GM21825 (cell line): ENCODE measurements around the gene COL23A1.
"Not testable (repeated sequence)": the region's sequence is repeated elsewhere in the genome, so short reads cannot be mapped to it uniquely, and the experiment has no call there.

Experiments
- ATAC-seq: cut with Tn5 transposase; IDR thresholded peaks from one replicate; pipeline ENCODE4 v1.9.1; 2021; ENCODE audit warnings: mild to moderate bottlenecking, moderate library complexity; ENCODE audit not compliant: unreplicated experiment

The COL23A1 gene

GRCh38 chr5:178209334-178210072 is 380.7 kb downstream of the COL23A1 start:
- ATAC-seq, result no peak

- no peak for ATAC-seq
These were observed 381.5 kb downstream of the COL23A1 start for GRCh38 chr5:178208540-178209227.

DNA sequence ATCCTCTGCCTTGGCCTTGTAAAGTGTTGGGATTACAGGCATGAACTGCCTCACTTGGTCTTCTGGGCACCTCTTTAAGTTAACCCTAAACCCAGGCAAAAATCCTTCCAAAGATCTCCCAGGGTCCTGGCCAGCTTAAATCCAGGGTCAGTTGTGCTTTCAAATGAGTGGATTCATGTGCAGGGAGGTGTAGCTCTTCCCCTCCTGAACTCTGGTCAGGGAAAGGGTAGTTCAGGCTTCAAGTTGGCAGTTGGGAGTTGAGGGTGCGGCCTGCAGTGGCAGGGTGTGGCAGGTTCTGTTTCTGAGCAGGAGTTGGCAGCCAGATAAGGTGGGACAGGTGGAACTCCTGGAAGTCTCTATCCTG is 382.3 kb downstream of the COL23A1 start:
- no peak for ATAC-seq

DNA sequence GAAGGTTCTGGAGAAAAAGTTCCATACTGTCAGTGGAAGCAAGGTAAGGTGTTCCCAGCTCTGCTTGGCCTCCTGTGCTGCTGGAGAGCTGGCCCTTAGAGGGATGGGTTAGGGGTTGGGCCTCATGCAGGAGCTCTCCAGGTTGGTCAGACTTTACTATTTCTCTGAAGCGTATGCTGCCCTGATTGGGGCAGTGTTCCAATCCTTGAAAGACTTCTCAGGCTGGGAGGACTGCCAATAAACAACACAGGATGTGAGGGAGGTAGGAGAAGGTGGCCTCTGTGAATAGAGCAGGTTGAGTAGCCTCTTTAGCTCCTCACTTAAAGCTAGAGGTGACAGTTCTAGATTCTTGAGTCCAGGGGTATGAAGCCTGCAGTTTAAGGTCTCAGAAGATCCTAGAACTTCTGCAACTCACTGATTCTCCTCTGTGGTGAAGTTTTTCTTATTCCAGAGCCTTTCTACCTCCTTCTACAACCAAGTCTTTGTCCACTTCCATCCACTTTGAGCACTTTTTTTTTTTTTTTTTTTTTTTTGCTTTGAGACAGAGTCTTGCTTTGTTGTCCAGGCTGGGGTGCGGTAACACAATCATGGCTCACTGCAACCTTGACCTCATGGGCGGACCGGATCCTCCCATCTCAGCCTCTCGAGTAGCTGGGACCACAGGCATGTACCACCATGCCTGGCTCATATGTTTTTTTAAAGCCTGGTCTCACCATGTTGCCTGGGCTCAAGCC is 382.8 kb downstream of the COL23A1 start:
- ATAC-seq, result no peak

- no peak for ATAC-seq
These were observed 383.8 kb downstream of the COL23A1 start for GRCh38 chr5:178206166-178207101.

- ATAC-seq, result no peak
These were observed 384.5 kb downstream of the COL23A1 start for GRCh38 chr5:178205749-178206047.

- peak; percentile 56 for ATAC-seq
These were observed 385.1 kb downstream of the COL23A1 start for GRCh38 chr5:178204935-178205748.

DNA sequence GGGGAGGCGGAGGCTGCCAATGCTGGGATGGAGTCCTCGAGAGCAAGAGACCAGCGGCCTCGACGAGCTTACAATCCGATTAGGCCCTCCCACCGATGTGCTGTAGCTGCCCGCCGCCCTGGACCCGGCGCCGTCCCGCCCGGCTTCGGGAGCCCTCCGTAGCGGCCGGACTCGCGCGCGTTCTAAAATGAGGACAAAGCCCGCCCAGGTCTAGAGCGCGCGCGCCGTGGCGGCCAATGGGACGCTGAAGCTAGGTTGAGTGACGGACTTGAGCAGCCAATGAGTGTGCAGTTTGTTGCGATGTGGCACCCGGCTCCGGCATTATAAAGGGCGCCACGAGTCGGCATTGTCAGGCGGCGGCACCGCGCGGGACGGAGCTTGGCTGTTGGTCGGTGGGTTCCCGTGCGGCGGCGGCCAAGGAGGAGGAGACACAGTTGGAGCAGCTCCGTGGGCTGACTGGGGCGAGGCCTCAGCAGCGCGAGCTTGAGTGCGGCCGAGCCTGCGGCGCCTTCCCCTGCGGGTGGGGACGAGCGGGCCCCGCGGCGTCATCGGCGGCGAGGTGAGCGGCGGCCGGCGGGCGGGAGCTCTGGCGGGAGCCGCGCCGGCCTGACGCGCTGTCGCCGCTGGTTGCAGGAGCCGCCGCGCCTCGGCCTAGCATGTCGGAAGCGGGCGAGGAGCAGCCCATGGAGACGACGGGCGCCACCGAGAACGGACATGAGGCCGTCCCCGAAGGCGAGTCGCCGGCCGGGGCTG is 385.8 kb downstream of the COL23A1 start, which contains the start of gene HNRNPAB:
Gene HNRNPAB, plus strand, starts transcription at position 352 of the 753 bp plus-strand sequence. Its CDS starts 305 bp downstream, at position 657.
- peak; percentile 74 for ATAC-seq

GRCh38 chr5:178203670-178204181 is 386.5 kb downstream of the COL23A1 start:
- no peak for ATAC-seq

GRCh38 chr5:178202541-178202940 is 387.7 kb downstream of the COL23A1 start:
- no peak for ATAC-seq

DNA sequence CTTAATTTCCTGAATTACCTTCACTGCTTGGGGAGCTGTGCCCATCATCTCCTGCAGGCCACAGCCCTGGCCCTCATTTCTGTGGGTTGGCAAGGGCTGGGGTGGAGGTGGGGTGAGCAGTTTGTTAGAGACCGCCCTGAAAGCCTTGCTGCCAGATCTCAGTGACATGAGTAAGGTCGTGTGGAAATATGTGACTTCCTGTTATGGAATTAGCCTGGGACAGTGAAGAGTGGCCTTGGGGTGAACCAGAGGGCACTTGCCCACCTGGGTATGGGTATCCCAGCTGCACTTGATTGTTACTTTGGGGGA is 388.3 kb downstream of the COL23A1 start:
- no peak for ATAC-seq

DNA sequence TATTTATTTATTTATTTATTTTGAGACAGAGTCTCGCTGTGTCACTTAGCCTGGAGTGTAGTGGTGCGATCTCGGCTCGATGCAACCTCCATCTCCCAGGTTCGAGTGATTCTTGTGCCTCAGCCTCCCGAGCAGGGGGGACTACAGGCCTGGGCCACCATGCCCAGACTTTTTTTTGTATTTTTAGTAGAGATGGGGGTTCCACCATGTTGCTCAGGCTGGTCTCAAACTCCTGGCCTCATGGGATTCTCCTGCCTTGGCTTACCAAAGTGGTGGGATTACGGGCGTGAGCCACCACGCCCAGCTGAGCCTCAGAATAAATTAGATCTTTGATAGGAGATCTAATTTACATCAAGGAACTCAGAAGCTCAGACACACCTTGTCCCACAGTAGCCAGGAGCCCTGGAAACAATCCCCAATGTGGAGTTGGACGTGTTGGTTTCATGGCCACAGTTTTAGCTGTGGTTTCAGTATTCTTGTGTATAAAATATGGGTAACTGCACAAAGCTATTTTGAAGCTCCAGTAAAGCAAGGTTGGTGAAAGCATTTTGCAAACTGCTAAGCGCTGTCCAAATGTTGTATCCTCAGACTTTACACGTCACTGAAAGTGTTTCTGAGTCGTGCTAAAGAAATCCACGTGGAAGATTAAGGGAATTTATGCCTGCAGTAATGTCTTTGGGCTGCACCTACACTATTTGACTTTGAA is 388.8 kb downstream of the COL23A1 start:
- no peak for ATAC-seq

- no peak for ATAC-seq
These were observed 390.4 kb downstream of the COL23A1 start for GRCh38 chr5:178199581-178200434.

DNA sequence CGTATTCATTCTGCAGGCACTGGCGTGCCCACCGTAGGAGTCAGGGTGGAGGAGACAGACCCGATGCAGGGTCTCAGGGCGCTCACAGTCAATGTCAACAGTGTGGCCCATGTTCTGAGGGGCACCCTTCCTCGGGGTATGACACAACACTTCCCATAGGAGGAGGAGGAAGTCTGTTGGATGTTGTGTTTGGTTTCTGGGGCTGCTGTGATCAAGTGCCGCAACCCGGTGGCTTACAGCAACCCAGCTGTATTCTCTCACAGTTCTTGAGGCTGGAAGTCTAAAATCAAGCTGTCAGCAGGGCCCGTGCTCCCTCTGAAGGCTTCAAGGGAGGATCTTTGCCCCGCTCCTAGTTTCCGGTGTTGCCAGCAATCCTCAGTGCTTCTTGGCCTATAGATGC is 391.5 kb downstream of the COL23A1 start:
- no peak for ATAC-seq

- ATAC-seq, result not testable (repeated sequence)
These were observed 392.0 kb downstream of the COL23A1 start for GRCh38 chr5:178198151-178198550.

DNA sequence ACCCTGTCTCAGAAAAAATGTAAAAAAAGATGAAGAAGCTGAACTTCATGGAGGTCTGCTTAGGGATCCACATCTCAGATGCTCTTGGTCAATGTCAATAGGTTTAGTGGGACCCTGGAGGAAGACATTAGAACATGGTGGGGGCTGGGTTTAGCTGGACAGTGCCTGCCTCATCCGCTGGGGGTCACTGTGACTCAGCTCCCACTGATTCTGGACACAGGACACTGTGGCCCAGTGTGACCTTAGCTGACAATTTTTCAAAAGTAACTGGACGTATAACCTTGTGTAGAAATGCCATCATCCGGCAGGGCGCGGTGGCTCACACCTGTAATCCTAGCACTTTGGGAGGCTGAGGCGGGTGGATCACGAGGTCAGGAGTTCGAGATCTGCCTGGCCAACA is 393.2 kb downstream of the COL23A1 start:
- no peak for ATAC-seq

- ATAC-seq, result no peak
These were observed 393.8 kb downstream of the COL23A1 start for GRCh38 chr5:178196281-178196812.
